ENCODE measurements around the gene NARS2. TPM values are rescaled to one million over a fixed set of nuclear protein-coding genes. Genes with fewer than 3 reads are reported as not detected.

NARS2 gene
- total RNA-seq, 1 donor from 2014 or later: 17.5 TPM

GRCh38 chr11:78386215-78386941 is 188.3 kb downstream of the NARS2 start:
- H3K27ac ChIP-seq (replicated peaks): no peak overlapping the region
- peaks cover 16% of the 10 kb centered on the region for H3K9me3 ChIP-seq (replicated peaks)
- peaks cover 16% of the 10 kb centered on the region for H3K36me3 ChIP-seq
- DNase-seq: no peak
- no peak for TF ChIP-seq CTCF (IDR thresholded peaks at IDR 0.05; ENCODE audit: borderline replicate concordance)
- H3K4me1 ChIP-seq: peaks cover 42% of the 10 kb centered on the region
- intact Hi-C loops (cut with micrococcal nuclease): no loop called here
- H3K27me3 ChIP-seq (ENCODE audit: low read depth): no peaks in the 10 kb centered on the region
- H3K4me3 ChIP-seq: no peak overlapping the region

Other genes starting within 250 kb of the NARS2 start
- gene GAB2, start 157.0 kb downstream of the NARS2 start, total RNA-seq: 27.4 TPM